ENCODE measurements around the gene SHROOM3. TPM values are rescaled to one million over a fixed set of nuclear protein-coding genes. Genes with fewer than 3 reads are reported as not detected.

Gene SHROOM3
- total RNA-seq, 4 donors from 2014 or later = 20.3 to 50.9 (median 34.9) TPM

GRCh38 chr4:76732246-76732645 is 297.2 kb downstream of the SHROOM3 start:
- 86 to 92% methylated on average over 1 of the region's 1 CpG for WGBS, 2 donors
- intact Hi-C loops (cut with DNase I) = loop anchor here (10.0 kb wide), 1 partner anchor 217 kb away; no protein-coding TSS in a partner anchor
- Histone ChIP-seq H3K27me3 (no peaks in the 10 kb centered on the region), H3K27ac (no peak overlapping the region), H3K9me3 (no peaks in the 10 kb centered on the region), H3K36me3 (peaks cover 0 to 14% (median 0%) of the 10 kb centered on the region in 3 donors), H3K4me1 (peaks cover 0 to 1% (median 0%) of the 10 kb centered on the region in 3 donors), H3K4me3 (no peak overlapping the region)
- no peak for TF ChIP-seq POLR2A (IDR thresholded peaks at IDR 0.05)
- no peak for TF ChIP-seq CTCF (IDR thresholded peaks at IDR 0.05)
- no peak for DNase-seq

GRCh38 chr4:76733068-76733771 is 298.2 kb downstream of the SHROOM3 start:
- H3K36me3 ChIP-seq = peaks cover 0 to 14% (median 0%) of the 10 kb centered on the region in 3 donors
- DNase-seq = no peak
- H3K4me1 ChIP-seq = peaks cover 0 to 11% (median 0%) of the 10 kb centered on the region in 3 donors
- TF ChIP-seq POLR2A (IDR thresholded peaks at IDR 0.05) (no peak), CTCF (IDR thresholded peaks at IDR 0.05) (peak in 5 of 6 experiments; percentile 21 to 41 (median 37))
- no peaks in the 10 kb centered on the region for H3K27me3 ChIP-seq
- no peaks in the 10 kb centered on the region for H3K9me3 ChIP-seq
- no peak overlapping the region for H3K4me3 ChIP-seq
- intact Hi-C loops (cut with DNase I) = loop anchor here (10.0 kb wide), 1 partner anchor 218 kb away; no protein-coding TSS in a partner anchor
- peak overlapping the region in 1 of 4 donors; percentile 36 for H3K27ac ChIP-seq
- WGBS, 2 donors = 66 to 74% methylated on average over 3 of the region's 3 CpGs

- no peak for DNase-seq
- no peaks in the 10 kb centered on the region for H3K27me3 ChIP-seq
- no peak for TF ChIP-seq CTCF (IDR thresholded peaks at IDR 0.05)
- no peak for TF ChIP-seq POLR2A (IDR thresholded peaks at IDR 0.05)
- H3K4me1 ChIP-seq = peaks cover 0 to 23% (median 0%) of the 10 kb centered on the region in 3 donors
- peaks cover 0 to 37% (median 0%) of the 10 kb centered on the region in 3 donors for H3K36me3 ChIP-seq
- no peak overlapping the region for H3K4me3 ChIP-seq
- H3K27ac ChIP-seq = peak overlapping the region; percentile 27 to 88 (median 76)
- intact Hi-C loops (cut with DNase I) = loop anchor here (10.0 kb wide), 1 partner anchor 222 kb away; no protein-coding TSS in a partner anchor
- 51 to 74% methylated on average over 3 of the region's 3 CpGs for WGBS, 2 donors
- no peaks in the 10 kb centered on the region for H3K9me3 ChIP-seq
Measured at GRCh38 chr4:76736414-76736813, 301.4 kb downstream of the SHROOM3 start.

DNA sequence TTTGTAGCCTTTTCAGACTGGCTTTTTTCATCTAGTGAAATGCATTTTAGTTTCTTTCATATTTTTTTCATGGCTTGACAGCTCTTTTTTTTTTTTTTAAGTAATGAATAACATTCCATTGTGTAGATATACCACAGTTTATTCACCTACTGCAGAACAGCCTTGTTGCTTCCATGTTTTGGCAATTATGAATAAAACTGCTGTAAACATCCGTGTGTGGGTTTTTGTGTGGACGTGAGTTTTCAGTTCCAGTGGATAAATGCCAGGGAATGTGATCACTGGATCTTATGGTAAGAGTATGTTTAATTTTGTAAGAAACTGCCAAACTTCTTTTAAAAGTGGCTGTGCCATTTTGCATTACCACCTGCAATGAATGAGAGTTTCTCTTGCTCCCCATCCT is 302.2 kb downstream of the SHROOM3 start:
- Histone ChIP-seq H3K4me3 (no peak overlapping the region), H3K36me3 (peaks cover 0 to 41% (median 0%) of the 10 kb centered on the region in 3 donors), H3K27me3 (no peaks in the 10 kb centered on the region), H3K9me3 (no peaks in the 10 kb centered on the region), H3K4me1 (peaks cover 0 to 23% (median 0%) of the 10 kb centered on the region in 3 donors), H3K27ac (peak overlapping the region; percentile 27 to 88 (median 76))
- DNase-seq = no peak
- 57 to 72% methylated on average over 2 of the region's 2 CpGs for WGBS, 2 donors
- intact Hi-C loops (cut with DNase I) = loop anchor here (10.0 kb wide), 1 partner anchor 222 kb away; no protein-coding TSS in a partner anchor
- no peak for TF ChIP-seq CTCF (IDR thresholded peaks at IDR 0.05)
- no peak for TF ChIP-seq POLR2A (IDR thresholded peaks at IDR 0.05)

DNA sequence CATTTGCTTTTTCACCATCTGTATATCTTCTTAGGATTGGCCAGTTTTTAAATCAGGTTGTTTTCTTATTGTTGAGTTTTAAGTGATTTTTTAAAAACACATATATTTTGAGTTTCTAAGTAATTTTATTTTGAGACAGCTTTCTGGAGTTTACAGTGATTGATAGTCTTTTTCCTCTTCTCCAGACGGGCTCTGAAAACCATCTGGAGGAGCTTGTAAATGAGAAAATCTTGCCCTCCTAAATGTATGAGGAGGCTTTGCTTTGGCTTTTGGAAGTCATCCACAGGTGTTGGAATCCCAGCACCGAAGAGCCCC is 302.7 kb downstream of the SHROOM3 start:
- Histone ChIP-seq H3K4me1 (peaks cover 0 to 23% (median 0%) of the 10 kb centered on the region in 3 donors), H3K9me3 (no peaks in the 10 kb centered on the region), H3K36me3 (peaks cover 0 to 44% (median 0%) of the 10 kb centered on the region in 3 donors), H3K27ac (peak overlapping the region; percentile 27 to 88 (median 83)), H3K4me3 (no peak overlapping the region), H3K27me3 (no peaks in the 10 kb centered on the region)
- intact Hi-C loops (cut with DNase I) = loop anchor here (10.0 kb wide), 1 partner anchor 223 kb away; no protein-coding TSS in a partner anchor
- WGBS, 2 donors = 42 to 63% methylated on average over 2 of the region's 2 CpGs
- no peak for DNase-seq
- TF ChIP-seq CTCF (IDR thresholded peaks at IDR 0.05) (no peak), POLR2A (IDR thresholded peaks at IDR 0.05) (no peak)
